SK-N-SH (cell line): ENCODE data around the gene PHF12. TPM values are rescaled to one million over a fixed set of nuclear protein-coding genes. Genes with fewer than 3 reads are reported as not detected.

Source experiments
- CTCF ChIA-PET: fragments of 300-600, 350-600 bp; formaldehyde crosslinking; extraction: SDS; loops from one replicate; lab custom pipeline; 2021; lab: Yijun Ruan, JAX
- POLR2A ChIA-PET: fragments of 350-600 bp; sonication (Branson Sonifier 250); formaldehyde crosslinking; extraction: SDS; loops from one replicate; lab custom pipeline; 2020; ENCODE audit warnings: antibody characterized with exemption, inconsistent platforms; lab: Yijun Ruan, JAX
- DNase-seq: peaks from one replicate; pipeline ENCODE4 v3.0.0; 2012
- H2AFZ ChIP-seq: fragments of 200-600 bp; sonication (generic); 2 replicates; pipeline ENCODE4 v1.8.1; 2016; ENCODE audit warnings: antibody characterized with exemption, mild to moderate bottlenecking, low read depth
- H3F3A ChIP-seq: fragments of 200-600 bp; sonication (generic); replicated peaks from 2 replicates; pipeline ENCODE3; 2016; ENCODE audit warnings: antibody characterized with exemption, mild to moderate bottlenecking; ENCODE audit not compliant: insufficient read depth
- H3K27ac ChIP-seq, 2 experiments: fragments of 200-500 bp in 1 of 2; fragments of 200-600 bp in 1 of 2; sonication (Bioruptor generic) in 1 of 2; sonication (generic), shearing (Covaris generic) in 1 of 2; 2 replicates each; pipeline versions ENCODE4 v1.5.1 to v1.6.1; 2014 to 2016; ENCODE audit warnings: low read depth in 2 of 2, inconsistent platforms in 1 of 2, low read length in 1 of 2, mild to moderate bottlenecking in 1 of 2, mixed read lengths in 1 of 2
- H3K27me3 ChIP-seq: fragments of 200-600 bp; sonication (generic), shearing (Covaris generic); 2 replicates; pipeline ENCODE4 v1.6.1; 2016; ENCODE audit warnings: mixed run types; ENCODE audit not compliant: insufficient read depth
- H3K36me3 ChIP-seq, 2 experiments: fragments of 200-500 bp in 1 of 2; fragments of 200-600 bp in 1 of 2; sonication (Bioruptor generic) in 1 of 2; sonication (generic) in 1 of 2; replicated peaks in 1 of 2; 2 replicates each; pipeline versions ENCODE3 to v1.5.1; 2014 to 2016; ENCODE audit warnings: low read length in 1 of 2, mild to moderate bottlenecking in 1 of 2; ENCODE audit not compliant: insufficient read depth in 2 of 2, control insufficient read depth in 1 of 2
- H3K4me1 ChIP-seq, 2 experiments: fragments of 200-500 bp in 1 of 2; fragments of 200-600 bp in 1 of 2; sonication (Bioruptor generic) in 1 of 2; sonication (generic), shearing (Covaris generic) in 1 of 2; 2 replicates each; pipeline versions ENCODE4 v1.5.1 to v1.6.1; 2014 to 2016; ENCODE audit warnings: low read depth in 1 of 2, low read length in 1 of 2, mixed run types in 1 of 2; ENCODE audit not compliant: insufficient read depth in 2 of 2, control insufficient read depth in 1 of 2
- H3K4me2 ChIP-seq: fragments of 200-600 bp; sonication (generic), shearing (Covaris generic); 2 replicates; pipeline ENCODE4 v1.6.1; 2017; ENCODE audit warnings: mixed run types
- H3K4me3 ChIP-seq, 2 experiments: fragments of 200-500 bp in 1 of 2; fragments of 200-600 bp in 1 of 2; sonication (Bioruptor generic) in 1 of 2; sonication (generic), shearing (Covaris generic) in 1 of 2; 2 replicates each; pipeline versions ENCODE4 v1.5.1 to v1.8.1; 2014 to 2016; ENCODE audit warnings: low read depth in 2 of 2, inconsistent platforms in 1 of 2, low read length in 1 of 2, mild to moderate bottlenecking in 1 of 2, mixed read lengths in 1 of 2, moderate library complexity in 1 of 2
- H3K79me2 ChIP-seq: fragments of 200-600 bp; sonication (generic); 2 replicates; pipeline ENCODE4 v1.8.1; 2017; ENCODE audit warnings: mild to moderate bottlenecking; ENCODE audit not compliant: insufficient read depth
- H3K9ac ChIP-seq: fragments of 200-600 bp; sonication (generic); 2 replicates; pipeline ENCODE4 v1.6.1; 2017; ENCODE audit warnings: mixed run types
- H3K9me2 ChIP-seq: fragments of 200-600 bp; sonication (generic); 2 replicates; pipeline ENCODE4 v1.6.1; 2017; ENCODE audit warnings: mixed run types
- H3K9me3 ChIP-seq: fragments of 200-600 bp; sonication (generic); 2 replicates; pipeline ENCODE4 v1.6.1; 2017; ENCODE audit warnings: mixed run types, mild to moderate bottlenecking, moderate library complexity
- H4K20me1 ChIP-seq: fragments of 200-600 bp; sonication (generic); 2 replicates; pipeline ENCODE4 v1.6.1; 2017; ENCODE audit warnings: mild to moderate bottlenecking, mixed run types; ENCODE audit not compliant: insufficient read depth
- CHD2 ChIP-seq: fragments of 150-350 bp; IDR thresholded peaks from 2 replicates; pipeline ENCODE4 v1.6.1; 2018; ENCODE audit warnings: low read length; ENCODE audit not compliant: partially characterized antibody
- EZH2phosphoT487 ChIP-seq: fragments of 200-600 bp; sonication (generic); IDR thresholded peaks from 2 replicates; pipeline ENCODE4 v1.6.1; 2017; ENCODE audit warnings: low read depth, mixed run types, mild to moderate bottlenecking, antibody characterized with exemption, moderate library complexity, borderline replicate concordance
- FOXJ3 ChIP-seq: sonication (generic); formaldehyde crosslinking; IDR thresholded peaks from 2 replicates; pipeline ENCODE4 v1.5.1; 2020; ENCODE audit warnings: mild to moderate bottlenecking, missing genetic modification reagents
- FOXM1 ChIP-seq: IDR thresholded peaks from 2 replicates; pipeline ENCODE4 v1.4.0; 2012; ENCODE audit warnings: low read depth, mild to moderate bottlenecking
- GABPA ChIP-seq: IDR thresholded peaks from 2 replicates; pipeline ENCODE4 v1.4.0; 2012; ENCODE audit warnings: low read depth, mild to moderate bottlenecking
- JUND ChIP-seq: IDR thresholded peaks from 2 replicates; pipeline ENCODE4 v1.4.0; 2012
- MAX ChIP-seq: IDR thresholded peaks from 2 replicates; pipeline ENCODE4 v1.4.0; 2012; ENCODE audit warnings: low read depth
- MEF2A ChIP-seq: IDR thresholded peaks from 2 replicates; pipeline ENCODE4 v1.4.0; 2012; ENCODE audit warnings: low read depth, borderline replicate concordance
- MXI1 ChIP-seq: IDR thresholded peaks from 2 replicates; pipeline ENCODE4 v1.6.1; 2012; ENCODE audit warnings: mild to moderate bottlenecking, low read depth, low read length, improper control_type of control experiment
- POLR2AphosphoS5 ChIP-seq: IDR thresholded peaks from 2 replicates; pipeline ENCODE4 v1.6.1; 2012; ENCODE audit warnings: low read depth, low read length
- RAD21 ChIP-seq: IDR thresholded peaks from 2 replicates; pipeline ENCODE4 v1.6.1; 2012; ENCODE audit warnings: mild to moderate bottlenecking, low read length
- RCOR1 ChIP-seq: fragments of 150-350 bp; IDR thresholded peaks from 2 replicates; pipeline ENCODE4 v1.6.1; 2017; ENCODE audit warnings: antibody characterized with exemption, low read length
- RFX5 ChIP-seq: IDR thresholded peaks from 2 replicates; pipeline ENCODE4 v1.6.1; 2012; ENCODE audit warnings: mild to moderate bottlenecking, improper control_type of control experiment, low read length
- SIN3A ChIP-seq: IDR thresholded peaks from 2 replicates; pipeline ENCODE4 v1.6.1; 2012; ENCODE audit warnings: low read depth, mild to moderate bottlenecking, low read length, moderate library complexity, borderline replicate concordance
- ZBTB33 ChIP-seq: IDR thresholded peaks from 2 replicates; pipeline ENCODE4 v1.4.0; 2012; ENCODE audit warnings: low read depth, borderline replicate concordance
- WGBS: methylation state at CpG from one replicate; pipeline ENCODE4 v1.1.6; 2017; ENCODE audit warnings: low lambda C conversion rate; 5-methylcytosine and 5-hydroxymethylcytosine counted together
- polyA plus RNA-seq, 3 experiments: library from polyadenylated mRNA; depleted of rRNA; stranded (reverse); fragments of >200 nt; gene quantifications; 2 replicates each; pipeline ENCODE4 v1.2.3, GENCODE V29; 2012
- TF ChIP-seq, protein P1 (sequence below): IDR thresholded peaks from 2 replicates; pipeline ENCODE4 v1.4.0; 2012; ENCODE audit warnings: low read depth, borderline replicate concordance

Gene PHF12
- polyA plus RNA-seq, 1 of the 3 experiments (the other 2 are of a cell fraction): 24.0 TPM

DNA sequence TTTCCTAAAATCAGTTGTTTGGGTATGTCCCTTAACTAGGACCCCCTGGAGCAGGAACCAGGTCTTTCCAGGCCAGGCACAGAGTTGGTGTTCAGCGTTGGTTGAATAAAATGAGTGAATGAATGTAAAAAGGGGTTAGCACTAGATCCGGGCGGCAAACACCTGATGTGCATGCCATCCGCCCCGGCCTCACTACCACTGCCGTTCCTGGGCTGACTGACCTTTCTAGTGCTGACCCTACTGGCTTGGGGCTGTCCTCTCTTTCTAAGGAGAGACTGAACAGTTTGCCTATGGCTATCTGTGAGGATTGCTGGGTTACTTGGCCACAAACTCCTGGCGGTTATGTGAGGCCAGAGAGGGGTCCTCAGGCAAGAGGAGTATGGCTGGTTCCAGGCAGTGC lies 10.1 kb upstream of the PHF12 start:
- Histone ChIP-seq H3K4me3 (no peak overlapping the region), H3K27ac (no peak overlapping the region), H4K20me1 (no peaks in the 10 kb centered on the region), H3K9me3 (no peaks in the 10 kb centered on the region), H3K4me1 (no peaks in the 10 kb centered on the region; a peak in 1 of 4 replicates), H3K79me2 (no peaks in the 10 kb centered on the region), H3K4me2 (no peak overlapping the region), H3K27me3 (no peaks in the 10 kb centered on the region), H3K36me3 (no peaks in the 10 kb centered on the region), H3K9ac (no peak overlapping the region), H3K9me2 (no peaks in the 10 kb centered on the region), H3F3A (no peaks in the 10 kb centered on the region), H2AFZ (no peak overlapping the region)
- ChIA-PET CTCF (interaction anchor here (1.4 to 15.3 kb wide), 3 partner anchors 8 to 152 kb away, joined by 4 to 947 read pairs (median 75); partner anchors contain the start of gene PHF12), POLR2A (no interaction called here)
- TF ChIP-seq ZBTB33 (no peak), FOXJ3 (CRISPR knock-in tag) (no peak), POLR2AphosphoS5 (no peak), SIN3A (no peak), MEF2A (no peak), EZH2phosphoT487 (no peak), RAD21 (no peak), MAX (no peak), CHD2 (no peak), MXI1 (no peak), FOXM1 (no peak), JUND (no peak), GABPA (no peak), RFX5 (no peak), RCOR1 (no peak)
- TF ChIP-seq, protein P1, sequence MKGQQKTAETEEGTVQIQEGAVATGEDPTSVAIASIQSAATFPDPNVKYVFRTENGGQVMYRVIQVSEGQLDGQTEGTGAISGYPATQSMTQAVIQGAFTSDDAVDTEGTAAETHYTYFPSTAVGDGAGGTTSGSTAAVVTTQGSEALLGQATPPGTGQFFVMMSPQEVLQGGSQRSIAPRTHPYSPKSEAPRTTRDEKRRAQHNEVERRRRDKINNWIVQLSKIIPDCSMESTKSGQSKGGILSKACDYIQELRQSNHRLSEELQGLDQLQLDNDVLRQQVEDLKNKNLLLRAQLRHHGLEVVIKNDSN: no peak
- 87% methylated on average over 5 of the region's 7 CpGs for WGBS
- no peak for DNase-seq
